ENCODE data around the gene SREBF2.

SREBF2 gene

GRCh38 chr22:41842996-41843970 is 10.4 kb downstream of the SREBF2 start:
- over 99% methylated on average over 8 of the region's 8 CpGs for WGBS
- H2BK5ac ChIP-seq (ENCODE audit: low read depth, low read length, poor library complexity, severe bottlenecking), result no peak overlapping the region
- H3K18ac ChIP-seq (ENCODE audit: low read depth in 1 of 2, low read length in 2 of 2), result no peak overlapping the region

GRCh38 chr22:41844036-41844435 is 11.1 kb downstream of the SREBF2 start:
- Histone ChIP-seq H3K14ac (ENCODE audit: low read length in 2 of 2) (no peak overlapping the region), H3K79me1 (replicated peaks; ENCODE audit: low read length, poor library complexity, severe bottlenecking) (peaks cover 4% of the 10 kb centered on the region), H3K4ac (ENCODE audit: low read depth in 1 of 2, low read length in 2 of 2) (no peak overlapping the region), H3K9me3 (ENCODE audit: control insufficient read depth, low read length) (no peaks in the 10 kb centered on the region), H3K27ac (ENCODE audit: low read length, poor library complexity, severe bottlenecking) (no peak overlapping the region), H3K18ac (ENCODE audit: low read depth in 1 of 2, low read length in 2 of 2) (no peak overlapping the region), H3K27me3 (ENCODE audit: control insufficient read depth in 1 of 2, insufficient read depth in 1 of 2, low read length in 2 of 2) (no peaks in the 10 kb centered on the region), H2BK120ac (ENCODE audit: low read depth, low read length) (no peak overlapping the region), H4K91ac (ENCODE audit: low read length) (no peak overlapping the region), H3K9ac (ENCODE audit: low read length) (no peak overlapping the region), H3K4me1 (ENCODE audit: control insufficient read depth, insufficient read depth, low read depth, low read length) (peaks cover 10% of the 10 kb centered on the region), H2AK5ac (ENCODE audit: low read length, severe bottlenecking) (no peak overlapping the region), H3K4me2 (ENCODE audit: low read length, poor library complexity, severe bottlenecking) (no peak overlapping the region), H2AFZ (ENCODE audit: low read depth, low read length) (no peak overlapping the region), H3K4me3 (ENCODE audit: insufficient read depth in 1 of 2, low read depth in 1 of 2, low read length in 2 of 2) (no peak overlapping the region), H2BK5ac (ENCODE audit: low read depth, low read length, poor library complexity, severe bottlenecking) (no peak overlapping the region), H4K8ac (ENCODE audit: low read length) (no peak overlapping the region), H2BK12ac (ENCODE audit: low read length in 2 of 2) (no peak overlapping the region), H3K23ac (ENCODE audit: low read length in 2 of 2) (no peak overlapping the region), H3K36me3 (ENCODE audit: control insufficient read depth in 1 of 2, insufficient read depth in 2 of 2, low read depth in 1 of 2, low read length in 2 of 2) (peaks cover 5 to 26% of the 10 kb centered on the region in 2 experiments), H2BK15ac (ENCODE audit: low read depth, poor library complexity, severe bottlenecking) (no peak overlapping the region)
- WGBS, result no CpG with 5 or more reads among the region's 1 CpG
- DNase-seq, result no peak

More at GRCh38 chr22:41842996-41843970, 10.4 kb downstream of the SREBF2 start:
- no peak overlapping the region for H2BK12ac ChIP-seq (ENCODE audit: low read length in 2 of 2)
- H3K9me3 ChIP-seq (ENCODE audit: control insufficient read depth, low read length), result no peaks in the 10 kb centered on the region
- no peak overlapping the region for H3K4me3 ChIP-seq (ENCODE audit: insufficient read depth in 1 of 2, low read depth in 1 of 2, low read length in 2 of 2)
- no peaks in the 10 kb centered on the region for H3K27me3 ChIP-seq (ENCODE audit: control insufficient read depth in 1 of 2, insufficient read depth in 1 of 2, low read length in 2 of 2)
- no peak overlapping the region for H3K4me2 ChIP-seq (ENCODE audit: low read length, poor library complexity, severe bottlenecking)
- H3K79me1 ChIP-seq (replicated peaks; ENCODE audit: low read length, poor library complexity, severe bottlenecking), result peaks cover 1% of the 10 kb centered on the region
- peaks cover 7 to 30% of the 10 kb centered on the region in 2 experiments for H3K36me3 ChIP-seq (ENCODE audit: control insufficient read depth in 1 of 2, insufficient read depth in 2 of 2, low read depth in 1 of 2, low read length in 2 of 2)
- H4K91ac ChIP-seq (ENCODE audit: low read length), result no peak overlapping the region
- DNase-seq, result no peak
- no peak overlapping the region for H2BK120ac ChIP-seq (ENCODE audit: low read depth, low read length)
- H4K8ac ChIP-seq (ENCODE audit: low read length), result no peak overlapping the region
- no peak overlapping the region for H3K4ac ChIP-seq (ENCODE audit: low read depth in 1 of 2, low read length in 2 of 2)
- no peak overlapping the region for H3K9ac ChIP-seq (ENCODE audit: low read length)
- H2AFZ ChIP-seq (ENCODE audit: low read depth, low read length), result no peak overlapping the region
- no peak overlapping the region for H2BK15ac ChIP-seq (ENCODE audit: low read depth, poor library complexity, severe bottlenecking)
- H3K23ac ChIP-seq (ENCODE audit: low read length in 2 of 2), result no peak overlapping the region
- no peak overlapping the region for H2AK5ac ChIP-seq (ENCODE audit: low read length, severe bottlenecking)
- H3K14ac ChIP-seq (ENCODE audit: low read length in 2 of 2), result no peak overlapping the region
- H3K27ac ChIP-seq (ENCODE audit: low read length, poor library complexity, severe bottlenecking), result no peak overlapping the region
- peaks cover 9% of the 10 kb centered on the region for H3K4me1 ChIP-seq (ENCODE audit: control insufficient read depth, insufficient read depth, low read depth, low read length)

- H3K4me2 ChIP-seq (ENCODE audit: low read length, poor library complexity, severe bottlenecking), result no peak overlapping the region
These were observed 11.6 kb downstream of the SREBF2 start for GRCh38 chr22:41844513-41844912.

More at GRCh38 chr22:41844513-41844912, 11.6 kb downstream of the SREBF2 start:
- H3K27me3 ChIP-seq (ENCODE audit: control insufficient read depth in 1 of 2, insufficient read depth in 1 of 2, low read length in 2 of 2), result no peaks in the 10 kb centered on the region
- peaks cover 7 to 21% of the 10 kb centered on the region in 2 experiments for H3K36me3 ChIP-seq (ENCODE audit: control insufficient read depth in 1 of 2, insufficient read depth in 2 of 2, low read depth in 1 of 2, low read length in 2 of 2)
- H2BK15ac ChIP-seq (ENCODE audit: low read depth, poor library complexity, severe bottlenecking), result no peak overlapping the region
- H2AK5ac ChIP-seq (ENCODE audit: low read length, severe bottlenecking), result no peak overlapping the region
- no peak overlapping the region for H2BK5ac ChIP-seq (ENCODE audit: low read depth, low read length, poor library complexity, severe bottlenecking)
- H2BK12ac ChIP-seq (ENCODE audit: low read length in 2 of 2), result no peak overlapping the region
- no peak overlapping the region for H3K9ac ChIP-seq (ENCODE audit: low read length)
- no peak overlapping the region for H2BK120ac ChIP-seq (ENCODE audit: low read depth, low read length)
- H4K91ac ChIP-seq (ENCODE audit: low read length), result no peak overlapping the region
- 63% methylated on average over 2 of the region's 3 CpGs for WGBS
- H3K18ac ChIP-seq (ENCODE audit: low read depth in 1 of 2, low read length in 2 of 2), result no peak overlapping the region
- H3K4ac ChIP-seq (ENCODE audit: low read depth in 1 of 2, low read length in 2 of 2), result no peak overlapping the region
- no peak overlapping the region for H3K4me3 ChIP-seq (ENCODE audit: insufficient read depth in 1 of 2, low read depth in 1 of 2, low read length in 2 of 2)
- peaks cover 10% of the 10 kb centered on the region for H3K4me1 ChIP-seq (ENCODE audit: control insufficient read depth, insufficient read depth, low read depth, low read length)
- no peak for DNase-seq
- no peak overlapping the region for H3K14ac ChIP-seq (ENCODE audit: low read length in 2 of 2)
- no peaks in the 10 kb centered on the region for H3K9me3 ChIP-seq (ENCODE audit: control insufficient read depth, low read length)
- no peak overlapping the region for H3K23ac ChIP-seq (ENCODE audit: low read length in 2 of 2)
- no peak overlapping the region for H3K27ac ChIP-seq (ENCODE audit: low read length, poor library complexity, severe bottlenecking)
- no peak overlapping the region for H2AFZ ChIP-seq (ENCODE audit: low read depth, low read length)
- H3K79me1 ChIP-seq (replicated peaks; ENCODE audit: low read length, poor library complexity, severe bottlenecking), result peaks cover 4% of the 10 kb centered on the region
- no peak overlapping the region for H4K8ac ChIP-seq (ENCODE audit: low read length)

Measured in mesenchymal stem cell (in vitro differentiated cells and primary cell).